Heart right ventricle (tissue), 16 donors: ENCODE measurements around the gene BLACAT1. TPM values are rescaled to one million over a fixed set of nuclear protein-coding genes. Genes with fewer than 3 reads are reported as not detected.

Experiments
- ATAC-seq, 8 donors: fragments of 200-7000 bp; cut with Tn5 transposase; one replicate each; pipeline ENCODE4 v1.9.1; 2020; ENCODE audit warnings: mild to moderate bottlenecking in 8 of 8, moderate library complexity in 8 of 8, moderate number of reproducible peaks in 1 of 8
- DNase-seq, 2 donors: peaks; one replicate each; pipeline ENCODE4 v3.0.0-alpha.2; 2020
- H3K27ac ChIP-seq, 10 donors: fragments of 200-600 bp; sonication (generic) in 2 of 10; one replicate each; pipeline versions ENCODE4 v1.5.0 to v1.8.0; 2020 to 2022; ENCODE audit warnings: mild to moderate bottlenecking in 3 of 10
- H3K27me3 ChIP-seq, 7 donors: fragments of 200-600 bp; one replicate each; pipeline ENCODE4 v1.8.0; 2021 to 2022; ENCODE audit warnings: mild to moderate bottlenecking in 2 of 7
- H3K36me3 ChIP-seq, 9 donors: fragments of 200-600 bp; sonication (generic) in 1 of 9; one replicate each; pipeline versions ENCODE4 v1.5.0 to v1.8.0; 2020 to 2022; ENCODE audit warnings: mild to moderate bottlenecking in 2 of 9
- H3K4me1 ChIP-seq, 9 donors: fragments of 200-600 bp; sonication (generic) in 1 of 9; one replicate each; pipeline versions ENCODE4 v1.5.0 to v1.8.0; 2020 to 2022; ENCODE audit warnings: mild to moderate bottlenecking in 4 of 9
- H3K4me3 ChIP-seq, 10 donors: fragments of 200-600 bp; sonication (generic) in 2 of 10; one replicate each; pipeline versions ENCODE4 v1.5.0 to v1.8.0; 2020 to 2022; ENCODE audit warnings: mild to moderate bottlenecking in 7 of 10, moderate library complexity in 2 of 10
- H3K9me3 ChIP-seq, 11 donors: fragments of 200-600 bp in 10 of 11; sonication (generic) in 2 of 11; one replicate each; pipeline versions ENCODE4 v1.5.0 to v1.8.0; 2013 to 2022; ENCODE audit warnings: mild to moderate bottlenecking in 2 of 11, control low read depth in 1 of 11, moderate library complexity in 1 of 11
- CTCF ChIP-seq, 9 donors: fragments of 200-600 bp; sonication (generic) in 2 of 9; IDR thresholded peaks; one replicate each; pipeline versions ENCODE4 v1.5.0 to v1.8.0; 2021 to 2022; ENCODE audit warnings: antibody characterized with exemption in 9 of 9, mild to moderate bottlenecking in 5 of 9, moderate library complexity in 1 of 9
- WGBS, 2 donors: extraction: QIAGEN DNeasy Blood & Tissue Kit; methylation state at CpG; one replicate each; pipeline ENCODE4 v1.1.7; 2013; ENCODE audit warnings: inconsistent platforms in 1 of 2; 5-methylcytosine and 5-hydroxymethylcytosine counted together
- intact Hi-C, 10 donors: fragments of 100-400 bp; cut with DNase I; formaldehyde crosslinking; loops; one replicate each; pipeline versions ENCODE4 v1.11.1 to v1.14.2; 2022
- polyA plus RNA-seq, 2 donors: library from polyadenylated mRNA; stranded (reverse); fragments of 200-250 nt; gene quantifications; one replicate each; pipeline ENCODE4 v1.2.3, GENCODE V29; 2013
- total RNA-seq, 10 donors: library from RNA; stranded (reverse); fragmentation: NEBNext Ultra II Directional in 3 of 10; extraction: Animal tissue kit (Norgen Biotek cat#: 25700) in 3 of 10; gene quantifications; one replicate each; pipeline versions ENCODE4 v1.2.1 to v1.2.4, GENCODE V29; 2021 to 2023
- donor health status: Arrhythmogenic right ventricular cardiomyopathy.
- donor health status: ischemic (EF 13 %, LVEDD 7.1; RV severe dilation, severe dysfunction).
- donor health status: healthy with polysubstance abuse.
- donor health status: DM: no; HTN: yes; CAD: no.
- donor health status: DM: no; HTN: no; CAD: no.
- donor health status: ischemic (EF 25% LVEDD 6.9; RV normal size, moderate dysfunction).
- donor health status: ischemic (EF 25% LVEDD 5.7; RV mildly dilated, moderate dysfunction).
- donor health status: healthy.
- donor health status: DM: yes; HTN: yes; CAD: no.
- donor health status: Ischemic cardiomyopathy.
- donor health status: ischemic (EF 35%, LVEDD 5.7; RV mildly dilated, moderate dysfunction).
- donor health status: nonischemic (EF 11% LVEDD 7.7; RV severe dilation, severe dysfunction).
- donor health status: DM: yes; HTN: yes; CAD: no.
- donor health status: PGD.
- donor health status: ischemic (EF 29% LVEDD 5.4; RV normal size, mild dysfunction).
- donor health status: nonischemic (EF 23%, LVEDD 6.1; RV moderate dilation, normal function).

BLACAT1 gene
- total and polyA plus RNA-seq, 12 donors: 0.15 TPM; not detected in 11

GRCh38 chr1:205502992-205503391, 47.1 kb upstream of the BLACAT1 start:
- H3K27me3 ChIP-seq: peaks cover 0 to 11% (median 0%) of the 10 kb centered on the region in 7 donors
- DNase-seq (no peak), ATAC-seq (no peak)
- H3K36me3 ChIP-seq: no peaks in the 10 kb centered on the region
- intact Hi-C loops: no loop called here
- WGBS, 2 donors: 73 to 77% methylated on average over 3 of the region's 3 CpGs
- TF ChIP-seq CTCF (IDR thresholded peaks at IDR 0.05): no peak
- peak overlapping the region in 3 of 10 donors; percentile 88 to 93 (median 91) for H3K27ac ChIP-seq
- H3K4me3 ChIP-seq: no peak overlapping the region
- H3K9me3 ChIP-seq: no peaks in the 10 kb centered on the region
- H3K4me1 ChIP-seq: peaks cover 0 to 61% (median 33%) of the 10 kb centered on the region in 9 donors

- intact Hi-C loops: no loop called here
- Histone ChIP-seq H3K9me3 (no peaks in the 10 kb centered on the region), H3K4me1 (peaks cover 0 to 63% (median 33%) of the 10 kb centered on the region in 9 donors), H3K27ac (no peak overlapping the region), H3K4me3 (no peak overlapping the region), H3K36me3 (no peaks in the 10 kb centered on the region), H3K27me3 (peaks cover 0 to 11% (median 0%) of the 10 kb centered on the region in 7 donors)
- ATAC-seq (no peak), DNase-seq (no peak)
- TF ChIP-seq CTCF (IDR thresholded peaks at IDR 0.05): no peak
- 85 to 93% methylated on average over 3 of the region's 3 CpGs for whole genome bisulfite sequencing, 2 donors
Measured at GRCh38 chr1:205502111-205502810, 46.4 kb upstream of the BLACAT1 start.

DNA sequence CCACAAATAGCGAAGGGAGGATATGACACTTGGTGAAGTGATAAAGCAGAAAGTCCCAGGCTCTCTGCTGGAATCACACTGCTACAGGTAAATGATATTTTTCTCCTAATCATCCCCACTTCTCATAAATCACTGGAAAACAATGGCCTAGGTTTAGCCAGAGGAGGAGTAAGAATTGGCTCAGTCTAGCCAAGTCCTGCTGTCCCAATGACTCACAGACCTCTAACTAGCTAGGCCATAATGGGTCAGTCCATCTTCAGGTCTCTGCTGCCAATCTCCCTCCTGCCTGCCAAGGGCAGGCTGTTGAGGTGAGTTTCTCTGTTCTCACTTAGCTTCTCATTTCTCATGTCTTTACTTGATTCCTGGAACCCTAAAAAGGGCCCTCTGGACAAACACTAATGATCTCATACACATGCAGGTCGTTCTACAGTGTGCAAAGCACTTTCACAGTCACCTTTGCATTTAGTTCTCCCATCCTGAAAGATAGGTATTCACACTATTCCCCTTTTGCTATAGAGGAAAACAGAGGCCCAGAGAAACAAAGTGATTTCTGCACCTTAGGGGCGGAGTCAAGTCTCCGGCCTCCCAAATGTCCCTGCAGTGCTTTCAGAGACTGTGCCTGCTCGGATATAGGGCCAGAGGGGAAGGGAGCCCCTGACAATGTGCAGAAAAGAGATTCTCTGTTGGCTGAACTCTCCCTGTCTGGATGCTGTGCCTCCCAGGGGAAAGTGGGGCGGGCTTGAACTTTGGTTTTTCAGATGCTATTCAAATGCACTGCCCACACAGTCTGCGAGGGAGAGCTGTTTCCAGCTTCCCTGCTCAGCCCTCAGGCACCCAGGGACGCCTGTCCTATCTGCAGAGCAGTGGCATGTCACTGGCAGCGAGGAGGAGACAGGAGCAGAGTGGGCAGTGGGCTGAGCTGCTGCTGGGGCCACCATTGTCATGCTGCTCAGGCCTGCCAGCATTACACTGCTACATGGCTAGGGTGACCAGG, 44.7 kb upstream of the BLACAT1 start:
- Histone ChIP-seq H3K4me3 (no peak overlapping the region), H3K27me3 (peaks cover 0 to 9% (median 0%) of the 10 kb centered on the region in 7 donors), H3K4me1 (peaks cover 0 to 57% (median 27%) of the 10 kb centered on the region in 9 donors), H3K9me3 (no peaks in the 10 kb centered on the region), H3K27ac (peak overlapping the region in 7 of 10 donors; percentile 5 to 58 (median 32)), H3K36me3 (no peaks in the 10 kb centered on the region)
- no peak for TF ChIP-seq CTCF (IDR thresholded peaks at IDR 0.05)
- ATAC-seq (peak in 1 of 8 donors; percentile 43), DNase-seq (peak in 1 of 2 donors; percentile 27)
- 47 to 49% methylated on average over 9 of the region's 9 CpGs for WGBS, 2 donors
- intact Hi-C loops: no loop called here

- H3K27ac ChIP-seq: peak overlapping the region in 2 of 10 donors; percentile 32 to 58
- DNase-seq: no peak
- H3K36me3 ChIP-seq: no peaks in the 10 kb centered on the region
- intact Hi-C loops: no loop called here
- no peak overlapping the region for H3K4me3 ChIP-seq
- peaks cover 0 to 2% (median 0%) of the 10 kb centered on the region in 7 donors for H3K27me3 ChIP-seq
- no peak for TF ChIP-seq CTCF (IDR thresholded peaks at IDR 0.05)
- 65 to 85% methylated on average over 3 of the region's 3 CpGs for WGBS, 2 donors
- peaks cover 0 to 56% (median 26%) of the 10 kb centered on the region in 9 donors for H3K4me1 ChIP-seq
- ATAC-seq: no peak
- H3K9me3 ChIP-seq: no peaks in the 10 kb centered on the region
Measured at GRCh38 chr1:205499789-205500188, 43.9 kb upstream of the BLACAT1 start.
